Gastroesophageal sphincter (tissue), 4 donors: ENCODE results near the gene KANK2. TPM values are rescaled to one million over a fixed set of nuclear protein-coding genes. Genes with fewer than 3 reads are reported as not detected.
"Not testable (repeated sequence)": the region's sequence is repeated elsewhere in the genome, so short reads cannot be mapped to it uniquely, and the experiment has no call there.

Experiments used
- ATAC-seq: fragments of 150-250 bp; one replicate; pipeline ENCODE4 v1.9.1; 2016; ENCODE audit warnings: mild to moderate bottlenecking, moderate library complexity
- H3K27ac ChIP-seq, 4 donors: fragments of 200-600 bp; sonication (generic) in 3 of 4; 1 replicate in 3 of 4; 2 replicates in 1 of 4; pipeline ENCODE4 v1.5.1; 2016 to 2019
- H3K27me3 ChIP-seq: fragments of 200-600 bp; sonication (generic); one replicate; pipeline ENCODE4 v1.5.1; 2019
- H3K36me3 ChIP-seq, 2 donors: fragments of 200-600 bp; sonication (generic); one replicate each; pipeline ENCODE4 v1.5.1; 2019; ENCODE audit warnings: control low read depth in 1 of 2
- H3K4me1 ChIP-seq, 3 donors: fragments of 200-600 bp; sonication (generic); 1 replicate in 2 of 3; 2 replicates in 1 of 3; pipeline ENCODE4 v1.5.1; 2016 to 2019; ENCODE audit warnings: control low read depth in 2 of 3
- H3K4me3 ChIP-seq, 2 donors: fragments of 200-600 bp; sonication (generic); one replicate each; pipeline ENCODE4 v1.5.1; 2019; ENCODE audit warnings: mild to moderate bottlenecking in 1 of 2, moderate library complexity in 1 of 2
- H3K9me3 ChIP-seq, 3 donors: fragments of 200-600 bp; sonication (generic); one replicate each; pipeline ENCODE4 v1.5.1; 2017 to 2019; ENCODE audit warnings: control low read depth in 2 of 3
- CTCF ChIP-seq, 4 experiments: fragments of 200-600 bp in 2 of 4; fragments of 450-650 bp in 2 of 4; sonication (generic) in 1 of 4; IDR thresholded peaks; one replicate each; pipeline ENCODE4 v1.5.1; 2017 to 2019; ENCODE audit warnings: antibody characterized with exemption in 4 of 4, mild to moderate bottlenecking in 2 of 4, moderate library complexity in 2 of 4
- EP300 ChIP-seq: sonication (generic); formaldehyde crosslinking; IDR thresholded peaks from one replicate; pipeline ENCODE4 v1.6.1; 2017; ENCODE audit warnings: antibody characterized with exemption, mild to moderate bottlenecking
- POLR2A ChIP-seq, 2 donors: fragments of 450-650 bp; IDR thresholded peaks; one replicate each; pipeline ENCODE4 v1.6.1; 2017; ENCODE audit warnings: antibody characterized with exemption in 2 of 2, mild to moderate bottlenecking in 2 of 2, moderate library complexity in 1 of 2
- POLR2AphosphoS5 ChIP-seq: sonication (generic); formaldehyde crosslinking; IDR thresholded peaks from one replicate; pipeline ENCODE4 v1.6.1; 2017; ENCODE audit warnings: antibody characterized with exemption
- WGBS, 2 donors: methylation state at CpG; one replicate each; pipeline ENCODE4 v1.1.5; 2018; ENCODE audit warnings: low coverage in 1 of 2; 5-methylcytosine and 5-hydroxymethylcytosine counted together
- total RNA-seq, 4 donors: library from RNA; depleted of rRNA; stranded (reverse); fragments of >200 nt; gene quantifications; one replicate each; pipeline ENCODE4 v1.1.0, GENCODE V29; 2016

Gene KANK2
- total RNA-seq, 4 donors from 2014 or later: 913 to 1,808 (median 1,065) TPM

GRCh38 chr19:11141937-11142527 lies 55.3 kb downstream of the KANK2 start:
- H3K27ac ChIP-seq: peak overlapping the region; percentile 92 to 99 (median 96)
- H3K36me3 ChIP-seq: no peaks in the 10 kb centered on the region
- no peaks in the 10 kb centered on the region for H3K9me3 ChIP-seq
- H3K4me1 ChIP-seq: peaks cover 3 to 71% (median 45%) of the 10 kb centered on the region in 3 donors
- no peaks in the 10 kb centered on the region for H3K27me3 ChIP-seq
- ATAC-seq: no peak
- H3K4me3 ChIP-seq: no peak overlapping the region
- no peak for TF ChIP-seq EP300
- peak in 2 of 4 experiments; percentile 3 to 41 for TF ChIP-seq CTCF (IDR thresholded peaks at IDR 0.05)
- no peak for TF ChIP-seq POLR2AphosphoS5
- no peak for TF ChIP-seq POLR2A (IDR thresholded peaks at IDR 0.05)
- 82% methylated on average over 3 of the region's 9 CpGs; no CpG with 5 or more reads in 1 of the 2 donors for WGBS, 2 donors

DNA sequence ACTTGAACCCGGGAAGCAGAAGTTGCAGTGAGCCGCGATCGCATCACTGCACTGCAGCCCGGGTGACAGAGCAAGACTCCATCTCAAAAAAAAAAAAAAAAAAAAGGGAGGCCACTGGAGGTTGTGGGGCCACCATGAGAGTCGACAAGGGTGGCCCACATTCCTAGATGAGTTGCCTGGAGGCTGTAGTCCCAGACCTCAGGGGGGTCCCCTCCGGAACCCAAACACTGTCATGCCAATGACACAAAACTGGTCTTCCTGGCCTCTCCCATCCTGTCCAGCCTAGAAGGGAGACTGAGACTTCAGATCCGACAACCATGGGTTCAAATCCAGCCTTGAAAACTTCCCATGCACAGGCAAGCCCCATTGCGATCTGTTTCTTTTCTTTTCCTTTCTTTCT lies 56.4 kb downstream of the KANK2 start:
- H3K36me3 ChIP-seq: no peaks in the 10 kb centered on the region
- peak overlapping the region in 3 of 4 donors; percentile 96 to 99 (median 97) for H3K27ac ChIP-seq
- no peak for ATAC-seq
- no peaks in the 10 kb centered on the region for H3K9me3 ChIP-seq
- H3K27me3 ChIP-seq: no peaks in the 10 kb centered on the region
- 79 to 100% methylated on average over 1 to 3 of the region's 9 CpGs for WGBS, 2 donors
- H3K4me1 ChIP-seq: peaks cover 3 to 78% (median 45%) of the 10 kb centered on the region in 3 donors
- no peak overlapping the region for H3K4me3 ChIP-seq
- TF ChIP-seq EP300 (no peak), POLR2AphosphoS5 (no peak), CTCF (IDR thresholded peaks at IDR 0.05) (no peak), POLR2A (IDR thresholded peaks at IDR 0.05) (no peak)

DNA sequence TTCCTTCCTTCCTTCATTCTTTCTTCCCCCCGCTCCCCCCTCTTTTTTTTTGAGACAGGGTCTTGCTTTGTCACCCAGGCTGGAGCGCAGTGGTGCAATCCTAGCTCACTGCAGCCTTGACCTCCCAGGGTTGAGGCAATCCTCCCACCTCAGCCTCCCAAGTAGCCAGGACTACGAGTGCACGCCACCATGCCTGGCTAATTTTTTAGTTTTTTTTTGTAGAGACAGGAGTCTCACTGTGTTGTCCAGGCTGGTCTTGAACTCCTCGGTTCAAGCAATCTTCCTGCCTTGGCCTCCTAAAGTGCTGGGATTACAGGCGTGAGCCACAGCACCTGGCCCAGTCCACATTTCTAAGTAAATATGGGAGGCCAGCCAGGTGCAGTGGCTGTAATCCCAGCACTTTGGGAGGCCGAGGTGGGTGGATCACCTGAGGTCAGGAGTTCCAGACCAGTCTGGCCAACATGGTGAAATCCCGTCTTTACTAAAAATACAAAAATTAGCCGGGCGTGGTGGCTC lies 57.3 kb downstream of the KANK2 start:
- not testable (repeated sequence) for H3K9me3 ChIP-seq, H3K27me3 ChIP-seq, ATAC-seq, H3K36me3 ChIP-seq, H3K4me3 ChIP-seq
- H3K27ac ChIP-seq: peak overlapping the region; percentile 80 to 97 (median 96)
- WGBS, 2 donors: 83 to 91% methylated on average over 1 to 4 of the region's 10 CpGs
- H3K4me1 ChIP-seq: peaks cover 3 to 78% (median 45%) of the 10 kb centered on the region in 3 donors

DNA sequence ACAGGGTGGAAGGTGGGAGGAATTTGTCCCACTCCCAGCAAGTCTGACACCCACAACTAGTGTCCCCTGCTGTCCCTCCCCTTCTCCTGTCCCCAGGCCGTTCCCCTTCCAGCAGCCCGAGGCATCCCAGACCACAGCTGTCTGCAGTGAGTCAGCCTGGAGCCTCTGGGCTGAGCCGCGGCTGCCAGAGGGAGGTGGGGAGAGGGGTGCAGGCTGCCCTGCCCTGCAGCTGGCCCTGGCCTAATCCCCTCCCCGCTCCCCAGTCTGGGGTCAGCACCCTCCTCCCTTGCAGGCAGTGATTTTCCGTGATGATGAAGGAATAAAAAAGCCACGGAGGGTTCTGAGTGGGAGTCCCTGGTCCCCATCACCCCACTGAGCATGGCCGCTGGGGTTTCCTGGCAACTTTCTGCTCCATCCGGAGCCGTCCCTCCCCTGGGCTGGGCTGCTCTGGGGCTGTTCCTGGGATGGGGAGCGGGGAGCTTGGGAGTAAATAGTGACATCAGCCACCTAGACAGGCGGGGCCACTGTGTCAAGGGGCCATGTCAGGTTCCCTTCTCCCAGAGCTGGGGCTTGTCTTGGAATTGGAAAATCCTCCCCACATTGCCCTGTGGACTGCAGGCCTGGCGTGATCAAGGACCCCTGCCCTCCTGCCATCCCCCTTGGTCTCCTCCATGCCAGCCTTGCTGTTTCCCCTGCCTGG lies 58.6 kb downstream of the KANK2 start:
- peak; percentile 70 for ATAC-seq
- no peaks in the 10 kb centered on the region for H3K27me3 ChIP-seq
- peak in 1 of 4 experiments; percentile 30 for TF ChIP-seq CTCF (IDR thresholded peaks at IDR 0.05)
- TF ChIP-seq POLR2AphosphoS5: peak; percentile 56
- no peak for TF ChIP-seq EP300
- TF ChIP-seq POLR2A (IDR thresholded peaks at IDR 0.05): no peak
- H3K36me3 ChIP-seq: no peaks in the 10 kb centered on the region
- peaks cover 3 to 75% (median 44%) of the 10 kb centered on the region in 3 donors for H3K4me1 ChIP-seq
- no CpG with 5 or more reads among the region's 13 CpGs for WGBS, 2 donors
- no peaks in the 10 kb centered on the region for H3K9me3 ChIP-seq
- H3K4me3 ChIP-seq: peak overlapping the region in 1 of 2 donors; percentile 35
- H3K27ac ChIP-seq: peak overlapping the region; percentile 80 to 97 (median 96)

DNA sequence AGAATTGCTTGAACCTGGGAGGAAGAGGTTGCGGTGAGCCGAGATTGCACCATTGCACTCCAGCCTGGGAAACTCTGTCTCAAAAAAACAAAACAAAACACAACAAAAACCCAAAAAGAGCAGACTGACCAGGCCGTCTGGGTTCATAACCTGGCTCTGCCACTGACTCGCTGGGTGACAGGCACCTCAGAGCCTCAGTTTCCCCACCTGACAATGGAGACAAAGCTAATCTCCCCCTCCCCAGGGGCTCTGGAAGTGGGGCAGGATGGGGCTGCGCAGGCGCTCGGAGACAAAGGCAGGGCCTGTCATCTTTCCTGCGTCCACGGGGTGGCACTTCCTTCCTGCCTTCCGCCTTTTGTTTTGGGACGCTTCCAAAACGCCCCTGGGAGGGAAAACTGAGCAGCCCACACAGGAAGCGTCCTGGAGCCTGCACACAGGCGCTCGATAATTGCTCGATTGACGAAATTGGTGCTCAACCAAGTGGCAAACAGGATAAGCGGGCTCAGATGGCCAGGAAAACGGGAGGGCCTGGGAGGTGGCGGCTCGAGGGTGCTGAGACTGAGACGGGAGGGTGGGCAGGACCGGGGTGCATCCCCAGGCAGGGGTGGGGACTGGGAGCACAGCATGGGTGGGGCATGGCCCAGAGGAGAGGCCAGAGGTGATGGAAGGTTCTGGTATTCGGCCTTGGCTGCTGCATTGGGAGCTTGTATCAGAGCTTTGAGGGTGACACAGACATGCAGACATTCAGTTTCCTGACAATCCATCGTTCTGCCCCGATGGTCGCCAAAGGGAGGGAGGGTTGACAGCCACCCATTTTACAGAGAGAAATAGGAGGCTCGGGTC lies 59.6 kb downstream of the KANK2 start:
- Histone ChIP-seq H3K27me3 (no peaks in the 10 kb centered on the region), H3K27ac (peak overlapping the region; percentile 80 to 97 (median 96)), H3K9me3 (no peaks in the 10 kb centered on the region), H3K4me3 (peak overlapping the region in 1 of 2 donors; percentile 35), H3K4me1 (peaks cover 3 to 65% (median 34%) of the 10 kb centered on the region in 3 donors), H3K36me3 (no peaks in the 10 kb centered on the region)
- 4 to 9% methylated on average over 7 to 14 of the region's 28 CpGs for WGBS, 2 donors
- ATAC-seq: peak; percentile 63
- peak; percentile 87 for TF ChIP-seq POLR2AphosphoS5
- TF ChIP-seq EP300: no peak
- peak in 3 of 4 experiments; percentile 95 to 96 (median 96) for TF ChIP-seq CTCF (IDR thresholded peaks at IDR 0.05)
- TF ChIP-seq POLR2A (IDR thresholded peaks at IDR 0.05): no peak
